Measurements from ENCODE around the gene DUXB.

The DUXB gene

GRCh38 chr16:75660321-75660720 lies 40.9 kb downstream of the DUXB start:
- DNase-seq (ENCODE audit: low read depth in 2 of 2) = no peak

- no peak for DNase-seq (ENCODE audit: low read depth in 2 of 2)
These were observed 43.1 kb downstream of the DUXB start for GRCh38 chr16:75658175-75658574.

GRCh38 chr16:75653922-75654321 lies 47.3 kb downstream of the DUXB start:
- no peak for DNase-seq (ENCODE audit: low read depth in 2 of 2)

GRCh38 chr16:75648265-75649076 lies 52.8 kb downstream of the DUXB start:
- peak; percentile 48 to 79 for DNase-seq (ENCODE audit: low read depth in 2 of 2)

GRCh38 chr16:75647492-75648264 lies 53.6 kb downstream of the DUXB start, which contains the start of the genes KARS1 and TERF2IP:
TSS of gene KARS1 (minus strand) at chr16:75647665. CDS start at chr16:75647639, 26 bp downstream.
TSS of gene TERF2IP (plus strand) at chr16:75647773. CDS start at chr16:75647883, 110 bp downstream.
- peak; percentile 84 to 91 for DNase-seq (ENCODE audit: low read depth in 2 of 2)

GRCh38 chr16:75647112-75647491 lies 54.2 kb downstream of the DUXB start:
- DNase-seq (ENCODE audit: low read depth in 2 of 2) = no peak

GRCh38 chr16:75644240-75645012 lies 56.8 kb downstream of the DUXB start:
- no peak for DNase-seq (ENCODE audit: low read depth in 2 of 2)
